HepG2 (cell line): ENCODE data around the gene TFF1. TPM values are rescaled to one million over a fixed set of nuclear protein-coding genes. Genes with fewer than 3 reads are reported as not detected.

Experiments used
- FOXM1 ChIP-seq: sonication (generic); formaldehyde crosslinking; IDR thresholded peaks from 2 replicates; pipeline ENCODE4 v1.5.0; 2020; ENCODE audit warnings: missing genetic modification reagents
- KLF6 ChIP-seq: IDR thresholded peaks from 2 replicates; pipeline ENCODE4 v1.8.0; 2016; ENCODE audit warnings: missing biosample characterization, missing genetic modification reagents
- PHF8 ChIP-seq: sonication (generic); formaldehyde crosslinking; IDR thresholded peaks from 2 replicates; pipeline ENCODE4 v1.5.0; 2020; ENCODE audit warnings: missing genetic modification reagents
- RFX3 ChIP-seq: IDR thresholded peaks from 2 replicates; pipeline ENCODE4 v1.6.1; 2016; ENCODE audit warnings: missing biosample characterization, missing genetic modification reagents
- RXRB ChIP-seq: IDR thresholded peaks from 2 replicates; pipeline ENCODE4 v1.6.1; 2016; ENCODE audit warnings: borderline replicate concordance, missing genetic modification reagents, missing compliant biosample characterization
- WIZ ChIP-seq: sonication (generic); formaldehyde crosslinking; IDR thresholded peaks from 2 replicates; pipeline ENCODE4 v1.5.1; 2020; ENCODE audit warnings: mild to moderate bottlenecking, missing genetic modification reagents
- ZNF256 ChIP-seq: sonication (generic); formaldehyde crosslinking; conservative IDR thresholded peaks from 2 replicates; pipeline ENCODE4 v1.4.0; 2020; ENCODE audit warnings: missing genetic modification reagents
- ZNF766 ChIP-seq: sonication (generic); formaldehyde crosslinking; IDR thresholded peaks from 2 replicates; pipeline ENCODE4 v1.5.0; 2020; ENCODE audit warnings: missing genetic modification reagents, borderline replicate concordance
- polyA plus RNA-seq, 8 experiments: library from polyadenylated mRNA; depleted of rRNA in 3 of 8; stranded (reverse) in 7 of 8; unstranded in 1 of 8; fragments of >200 nt; fragmentation: Illumina TruSeq in 4 of 8; extraction: Trizol in 4 of 8; gene quantifications; 2 replicates each; pipeline versions ENCODE4 v1.2.1 to v1.2.3, GENCODE V29; 2011 to 2016; ENCODE audit warnings: low read depth in 4 of 8, missing spikeins in 1 of 8, mixed read lengths in 1 of 8; ENCODE audit not compliant: insufficient read depth in 1 of 8
- total RNA-seq, 5 experiments: library from RNA; depleted of rRNA; stranded (reverse); fragments of >200 nt; fragmentation: Illumina TruSeq; extraction: Trizol; gene quantifications; 2 replicates each; pipeline ENCODE4 v1.2.3, GENCODE V29; 2016; ENCODE audit warnings: low read depth in 1 of 5
- TF ChIP-seq, protein P1 (sequence below): IDR thresholded peaks from 2 replicates; pipeline ENCODE4 v1.6.1; 2012; ENCODE audit warnings: low read length, improper control_type of control experiment
- TF ChIP-seq, protein P2 (sequence below): IDR thresholded peaks from 2 replicates; pipeline ENCODE4 v1.6.1; 2016; ENCODE audit warnings: missing genetic modification reagents, missing compliant biosample characterization
- TF ChIP-seq, protein P3 (sequence below): sonication (generic); formaldehyde crosslinking; IDR thresholded peaks from 2 replicates; pipeline ENCODE4 v1.5.0; 2020; ENCODE audit warnings: mild to moderate bottlenecking, missing genetic modification reagents
- TF ChIP-seq, protein P4 (sequence below): sonication (generic); formaldehyde crosslinking; IDR thresholded peaks from 2 replicates; pipeline ENCODE4 v1.4.0; 2020; ENCODE audit warnings: missing genetic modification reagents
- TF ChIP-seq, protein P5 (sequence below): sonication (generic); formaldehyde crosslinking; IDR thresholded peaks from 2 replicates; pipeline ENCODE4 v1.4.0; 2020; ENCODE audit warnings: missing genetic modification reagents
- TF ChIP-seq, protein P6 (sequence below): sonication (generic); formaldehyde crosslinking; IDR thresholded peaks from 2 replicates; pipeline ENCODE4 v1.5.0; 2020; ENCODE audit warnings: missing genetic modification reagents, mild to moderate bottlenecking, borderline replicate concordance

Gene TFF1
- total and polyA plus RNA-seq, 2 of the 13 experiments (the other 11 are each of a cell fraction or from before 2014, with no cell fraction given), result 0.24 to 19.4 TPM

DNA sequence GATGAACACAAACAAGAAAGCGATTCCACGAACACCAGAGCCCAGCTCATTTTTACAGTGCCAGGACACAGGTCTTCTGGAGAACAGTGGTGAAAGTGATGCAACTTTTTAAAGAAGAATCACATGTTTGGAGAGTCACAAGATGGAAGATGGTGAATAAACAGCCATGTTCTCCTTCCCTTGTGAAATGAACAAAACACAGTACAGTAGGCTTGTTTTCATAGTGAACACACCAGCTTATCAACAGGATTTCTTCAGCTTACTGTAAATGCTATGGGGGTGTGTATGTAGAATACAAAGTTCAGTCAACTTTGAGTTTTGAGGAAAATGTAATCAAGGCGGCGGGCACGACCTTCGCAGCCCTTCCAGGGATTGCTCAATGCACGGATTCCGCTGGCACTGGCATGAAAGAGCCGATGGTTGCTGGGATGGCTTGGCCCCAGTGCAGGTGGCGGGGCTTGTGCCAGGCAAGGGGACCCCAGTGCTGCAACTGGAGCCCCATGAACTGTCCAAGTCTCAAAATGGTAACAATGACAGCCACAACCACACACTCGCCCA lies 19.8 kb upstream of the TFF1 start (continued):
- TF ChIP-seq, protein P1, sequence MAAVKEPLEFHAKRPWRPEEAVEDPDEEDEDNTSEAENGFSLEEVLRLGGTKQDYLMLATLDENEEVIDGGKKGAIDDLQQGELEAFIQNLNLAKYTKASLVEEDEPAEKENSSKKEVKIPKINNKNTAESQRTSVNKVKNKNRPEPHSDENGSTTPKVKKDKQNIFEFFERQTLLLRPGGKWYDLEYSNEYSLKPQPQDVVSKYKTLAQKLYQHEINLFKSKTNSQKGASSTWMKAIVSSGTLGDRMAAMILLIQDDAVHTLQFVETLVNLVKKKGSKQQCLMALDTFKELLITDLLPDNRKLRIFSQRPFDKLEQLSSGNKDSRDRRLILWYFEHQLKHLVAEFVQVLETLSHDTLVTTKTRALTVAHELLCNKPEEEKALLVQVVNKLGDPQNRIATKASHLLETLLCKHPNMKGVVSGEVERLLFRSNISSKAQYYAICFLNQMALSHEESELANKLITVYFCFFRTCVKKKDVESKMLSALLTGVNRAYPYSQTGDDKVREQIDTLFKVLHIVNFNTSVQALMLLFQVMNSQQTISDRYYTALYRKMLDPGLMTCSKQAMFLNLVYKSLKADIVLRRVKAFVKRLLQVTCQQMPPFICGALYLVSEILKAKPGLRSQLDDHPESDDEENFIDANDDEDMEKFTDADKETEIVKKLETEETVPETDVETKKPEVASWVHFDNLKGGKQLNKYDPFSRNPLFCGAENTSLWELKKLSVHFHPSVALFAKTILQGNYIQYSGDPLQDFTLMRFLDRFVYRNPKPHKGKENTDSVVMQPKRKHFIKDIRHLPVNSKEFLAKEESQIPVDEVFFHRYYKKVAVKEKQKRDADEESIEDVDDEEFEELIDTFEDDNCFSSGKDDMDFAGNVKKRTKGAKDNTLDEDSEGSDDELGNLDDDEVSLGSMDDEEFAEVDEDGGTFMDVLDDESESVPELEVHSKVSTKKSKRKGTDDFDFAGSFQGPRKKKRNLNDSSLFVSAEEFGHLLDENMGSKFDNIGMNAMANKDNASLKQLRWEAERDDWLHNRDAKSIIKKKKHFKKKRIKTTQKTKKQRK, result no peak
- TF ChIP-seq ZNF256 (CRISPR knock-in tag), result no peak
- TF ChIP-seq, protein P2, sequence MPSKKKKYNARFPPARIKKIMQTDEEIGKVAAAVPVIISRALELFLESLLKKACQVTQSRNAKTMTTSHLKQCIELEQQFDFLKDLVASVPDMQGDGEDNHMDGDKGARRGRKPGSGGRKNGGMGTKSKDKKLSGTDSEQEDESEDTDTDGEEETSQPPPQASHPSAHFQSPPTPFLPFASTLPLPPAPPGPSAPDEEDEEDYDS (CRISPR knock-in tag), result no peak
- TF ChIP-seq, protein P3, sequence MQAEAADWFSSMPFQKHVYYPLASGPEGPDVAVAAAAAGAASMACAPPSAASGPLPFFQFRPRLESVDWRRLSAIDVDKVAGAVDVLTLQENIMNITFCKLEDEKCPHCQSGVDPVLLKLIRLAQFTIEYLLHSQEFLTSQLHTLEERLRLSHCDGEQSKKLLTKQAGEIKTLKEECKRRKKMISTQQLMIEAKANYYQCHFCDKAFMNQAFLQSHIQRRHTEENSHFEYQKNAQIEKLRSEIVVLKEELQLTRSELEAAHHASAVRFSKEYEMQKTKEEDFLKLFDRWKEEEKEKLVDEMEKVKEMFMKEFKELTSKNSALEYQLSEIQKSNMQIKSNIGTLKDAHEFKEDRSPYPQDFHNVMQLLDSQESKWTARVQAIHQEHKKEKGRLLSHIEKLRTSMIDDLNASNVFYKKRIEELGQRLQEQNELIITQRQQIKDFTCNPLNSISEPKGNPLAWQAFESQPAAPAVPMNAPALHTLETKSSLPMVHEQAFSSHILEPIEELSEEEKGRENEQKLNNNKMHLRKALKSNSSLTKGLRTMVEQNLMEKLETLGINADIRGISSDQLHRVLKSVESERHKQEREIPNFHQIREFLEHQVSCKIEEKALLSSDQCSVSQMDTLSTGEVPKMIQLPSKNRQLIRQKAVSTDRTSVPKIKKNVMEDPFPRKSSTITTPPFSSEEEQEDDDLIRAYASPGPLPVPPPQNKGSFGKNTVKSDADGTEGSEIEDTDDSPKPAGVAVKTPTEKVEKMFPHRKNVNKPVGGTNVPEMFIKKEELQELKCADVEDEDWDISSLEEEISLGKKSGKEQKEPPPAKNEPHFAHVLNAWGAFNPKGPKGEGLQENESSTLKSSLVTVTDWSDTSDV (CRISPR knock-in tag), result no peak
- TF ChIP-seq ZNF766 (CRISPR knock-in tag), result no peak
- TF ChIP-seq, protein P4, sequence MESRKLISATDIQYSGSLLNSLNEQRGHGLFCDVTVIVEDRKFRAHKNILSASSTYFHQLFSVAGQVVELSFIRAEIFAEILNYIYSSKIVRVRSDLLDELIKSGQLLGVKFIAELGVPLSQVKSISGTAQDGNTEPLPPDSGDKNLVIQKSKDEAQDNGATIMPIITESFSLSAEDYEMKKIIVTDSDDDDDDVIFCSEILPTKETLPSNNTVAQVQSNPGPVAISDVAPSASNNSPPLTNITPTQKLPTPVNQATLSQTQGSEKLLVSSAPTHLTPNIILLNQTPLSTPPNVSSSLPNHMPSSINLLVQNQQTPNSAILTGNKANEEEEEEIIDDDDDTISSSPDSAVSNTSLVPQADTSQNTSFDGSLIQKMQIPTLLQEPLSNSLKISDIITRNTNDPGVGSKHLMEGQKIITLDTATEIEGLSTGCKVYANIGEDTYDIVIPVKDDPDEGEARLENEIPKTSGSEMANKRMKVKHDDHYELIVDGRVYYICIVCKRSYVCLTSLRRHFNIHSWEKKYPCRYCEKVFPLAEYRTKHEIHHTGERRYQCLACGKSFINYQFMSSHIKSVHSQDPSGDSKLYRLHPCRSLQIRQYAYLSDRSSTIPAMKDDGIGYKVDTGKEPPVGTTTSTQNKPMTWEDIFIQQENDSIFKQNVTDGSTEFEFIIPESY (CRISPR knock-in tag), result peak; percentile 58; the same call in 1 of the 2 replicates
- TF ChIP-seq RXRB (CRISPR knock-in tag), result peak; percentile 95
- TF ChIP-seq, protein P5, sequence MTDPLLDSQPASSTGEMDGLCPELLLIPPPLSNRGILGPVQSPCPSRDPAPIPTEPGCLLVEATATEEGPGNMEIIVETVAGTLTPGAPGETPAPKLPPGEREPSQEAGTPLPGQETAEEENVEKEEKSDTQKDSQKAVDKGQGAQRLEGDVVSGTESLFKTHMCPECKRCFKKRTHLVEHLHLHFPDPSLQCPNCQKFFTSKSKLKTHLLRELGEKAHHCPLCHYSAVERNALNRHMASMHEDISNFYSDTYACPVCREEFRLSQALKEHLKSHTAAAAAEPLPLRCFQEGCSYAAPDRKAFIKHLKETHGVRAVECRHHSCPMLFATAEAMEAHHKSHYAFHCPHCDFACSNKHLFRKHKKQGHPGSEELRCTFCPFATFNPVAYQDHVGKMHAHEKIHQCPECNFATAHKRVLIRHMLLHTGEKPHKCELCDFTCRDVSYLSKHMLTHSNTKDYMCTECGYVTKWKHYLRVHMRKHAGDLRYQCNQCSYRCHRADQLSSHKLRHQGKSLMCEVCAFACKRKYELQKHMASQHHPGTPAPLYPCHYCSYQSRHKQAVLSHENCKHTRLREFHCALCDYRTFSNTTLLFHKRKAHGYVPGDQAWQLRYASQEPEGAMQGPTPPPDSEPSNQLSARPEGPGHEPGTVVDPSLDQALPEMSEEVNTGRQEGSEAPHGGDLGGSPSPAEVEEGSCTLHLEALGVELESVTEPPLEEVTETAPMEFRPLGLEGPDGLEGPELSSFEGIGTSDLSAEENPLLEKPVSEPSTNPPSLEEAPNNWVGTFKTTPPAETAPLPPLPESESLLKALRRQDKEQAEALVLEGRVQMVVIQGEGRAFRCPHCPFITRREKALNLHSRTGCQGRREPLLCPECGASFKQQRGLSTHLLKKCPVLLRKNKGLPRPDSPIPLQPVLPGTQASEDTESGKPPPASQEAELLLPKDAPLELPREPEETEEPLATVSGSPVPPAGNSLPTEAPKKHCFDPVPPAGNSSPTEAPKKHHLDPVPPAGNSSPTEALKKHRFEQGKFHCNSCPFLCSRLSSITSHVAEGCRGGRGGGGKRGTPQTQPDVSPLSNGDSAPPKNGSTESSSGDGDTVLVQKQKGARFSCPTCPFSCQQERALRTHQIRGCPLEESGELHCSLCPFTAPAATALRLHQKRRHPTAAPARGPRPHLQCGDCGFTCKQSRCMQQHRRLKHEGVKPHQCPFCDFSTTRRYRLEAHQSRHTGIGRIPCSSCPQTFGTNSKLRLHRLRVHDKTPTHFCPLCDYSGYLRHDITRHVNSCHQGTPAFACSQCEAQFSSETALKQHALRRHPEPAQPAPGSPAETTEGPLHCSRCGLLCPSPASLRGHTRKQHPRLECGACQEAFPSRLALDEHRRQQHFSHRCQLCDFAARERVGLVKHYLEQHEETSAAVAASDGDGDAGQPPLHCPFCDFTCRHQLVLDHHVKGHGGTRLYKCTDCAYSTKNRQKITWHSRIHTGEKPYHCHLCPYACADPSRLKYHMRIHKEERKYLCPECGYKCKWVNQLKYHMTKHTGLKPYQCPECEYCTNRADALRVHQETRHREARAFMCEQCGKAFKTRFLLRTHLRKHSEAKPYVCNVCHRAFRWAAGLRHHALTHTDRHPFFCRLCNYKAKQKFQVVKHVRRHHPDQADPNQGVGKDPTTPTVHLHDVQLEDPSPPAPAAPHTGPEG, result no peak
- TF ChIP-seq PHF8 (CRISPR knock-in tag), result no peak
- TF ChIP-seq, protein P6, sequence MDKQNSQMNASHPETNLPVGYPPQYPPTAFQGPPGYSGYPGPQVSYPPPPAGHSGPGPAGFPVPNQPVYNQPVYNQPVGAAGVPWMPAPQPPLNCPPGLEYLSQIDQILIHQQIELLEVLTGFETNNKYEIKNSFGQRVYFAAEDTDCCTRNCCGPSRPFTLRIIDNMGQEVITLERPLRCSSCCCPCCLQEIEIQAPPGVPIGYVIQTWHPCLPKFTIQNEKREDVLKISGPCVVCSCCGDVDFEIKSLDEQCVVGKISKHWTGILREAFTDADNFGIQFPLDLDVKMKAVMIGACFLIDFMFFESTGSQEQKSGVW (CRISPR knock-in tag), result no peak
- no peak for TF ChIP-seq RFX3 (CRISPR knock-in tag)
- no peak for TF ChIP-seq FOXM1
- TF ChIP-seq KLF6 (CRISPR knock-in tag), result no peak
- no peak for TF ChIP-seq WIZ (CRISPR knock-in tag)
